Progenitor cell of endocrine pancreas (in vitro differentiated cells): ENCODE measurements around the gene ALPK1. TPM values are rescaled to one million over a fixed set of nuclear protein-coding genes. Genes with fewer than 3 reads are reported as not detected.

Source experiments
- DNase-seq: peaks from one replicate; pipeline ENCODE4 v3.0.0; 2021; ENCODE audit warnings: low spot score; ENCODE audit not compliant: unreplicated experiment
- H3K27ac Mint-ChIP-seq: 2 replicates; pipeline ENCODE4 v1.8.0; 2021; ENCODE audit warnings: mild to moderate bottlenecking, moderate library complexity, mixed read lengths
- H3K27me3 Mint-ChIP-seq: 2 replicates; pipeline ENCODE4 v1.8.0; 2021; ENCODE audit warnings: mixed read lengths
- H3K36me3 Mint-ChIP-seq: 2 replicates; pipeline ENCODE4 v1.8.0; 2022; ENCODE audit warnings: mixed read lengths; ENCODE audit not compliant: insufficient read depth
- H3K4me1 Mint-ChIP-seq: 2 replicates; pipeline ENCODE4 v1.8.0; 2021; ENCODE audit warnings: low read depth, mixed read lengths
- H3K4me3 Mint-ChIP-seq: 2 replicates; pipeline ENCODE4 v1.8.0; 2021; ENCODE audit warnings: low read depth, mild to moderate bottlenecking, moderate library complexity, mixed read lengths
- H3K9me3 Mint-ChIP-seq: 2 replicates; pipeline ENCODE4 v1.8.0; 2021; ENCODE audit warnings: low read depth, mixed read lengths
- total RNA-seq: library from RNA; stranded (reverse); gene quantifications from 2 replicates; pipeline ENCODE4 v1.2.1, GENCODE V29; 2021
- TF ChIP-seq, protein P1 (sequence below): fragments of 200-600 bp; sonication (generic); IDR thresholded peaks from one replicate; pipeline ENCODE4 v1.5.0; 2021; ENCODE audit warnings: antibody characterized with exemption, mild to moderate bottlenecking; ENCODE audit not compliant: unreplicated experiment

ALPK1 gene
- total RNA-seq, 1 donor from 2014 or later = 1.4 TPM

DNA sequence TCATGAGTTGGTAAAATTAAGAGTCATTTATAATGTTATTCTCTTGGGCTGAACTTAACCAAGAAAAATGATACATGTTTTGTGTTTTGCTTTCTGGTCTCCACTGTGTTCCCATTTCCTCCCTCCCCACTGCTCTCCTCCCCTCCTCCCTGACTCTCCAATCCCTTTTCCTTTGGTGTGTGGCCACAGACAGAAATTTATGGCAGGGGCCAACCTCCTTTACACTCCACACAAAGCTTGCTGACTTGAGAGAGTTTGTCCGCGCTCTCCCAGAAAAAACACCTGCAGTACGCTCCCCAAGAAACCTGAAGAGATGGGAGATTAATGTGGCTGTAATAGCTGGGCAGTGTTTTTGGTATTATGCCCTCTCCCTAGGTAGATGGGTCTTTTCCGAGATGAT lies 88.9 kb downstream of the ALPK1 start:
- Mint-ChIP-seq H3K27me3 (peaks cover 8% of the 10 kb centered on the region), H3K9me3 (no peaks in the 10 kb centered on the region), H3K36me3 (no peaks in the 10 kb centered on the region), H3K27ac (no peak overlapping the region), H3K4me3 (no peak overlapping the region), H3K4me1 (peaks cover 1% of the 10 kb centered on the region)
- TF ChIP-seq, protein P1, sequence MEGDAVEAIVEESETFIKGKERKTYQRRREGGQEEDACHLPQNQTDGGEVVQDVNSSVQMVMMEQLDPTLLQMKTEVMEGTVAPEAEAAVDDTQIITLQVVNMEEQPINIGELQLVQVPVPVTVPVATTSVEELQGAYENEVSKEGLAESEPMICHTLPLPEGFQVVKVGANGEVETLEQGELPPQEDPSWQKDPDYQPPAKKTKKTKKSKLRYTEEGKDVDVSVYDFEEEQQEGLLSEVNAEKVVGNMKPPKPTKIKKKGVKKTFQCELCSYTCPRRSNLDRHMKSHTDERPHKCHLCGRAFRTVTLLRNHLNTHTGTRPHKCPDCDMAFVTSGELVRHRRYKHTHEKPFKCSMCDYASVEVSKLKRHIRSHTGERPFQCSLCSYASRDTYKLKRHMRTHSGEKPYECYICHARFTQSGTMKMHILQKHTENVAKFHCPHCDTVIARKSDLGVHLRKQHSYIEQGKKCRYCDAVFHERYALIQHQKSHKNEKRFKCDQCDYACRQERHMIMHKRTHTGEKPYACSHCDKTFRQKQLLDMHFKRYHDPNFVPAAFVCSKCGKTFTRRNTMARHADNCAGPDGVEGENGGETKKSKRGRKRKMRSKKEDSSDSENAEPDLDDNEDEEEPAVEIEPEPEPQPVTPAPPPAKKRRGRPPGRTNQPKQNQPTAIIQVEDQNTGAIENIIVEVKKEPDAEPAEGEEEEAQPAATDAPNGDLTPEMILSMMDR = no peak
- no peak for DNase-seq

DNA sequence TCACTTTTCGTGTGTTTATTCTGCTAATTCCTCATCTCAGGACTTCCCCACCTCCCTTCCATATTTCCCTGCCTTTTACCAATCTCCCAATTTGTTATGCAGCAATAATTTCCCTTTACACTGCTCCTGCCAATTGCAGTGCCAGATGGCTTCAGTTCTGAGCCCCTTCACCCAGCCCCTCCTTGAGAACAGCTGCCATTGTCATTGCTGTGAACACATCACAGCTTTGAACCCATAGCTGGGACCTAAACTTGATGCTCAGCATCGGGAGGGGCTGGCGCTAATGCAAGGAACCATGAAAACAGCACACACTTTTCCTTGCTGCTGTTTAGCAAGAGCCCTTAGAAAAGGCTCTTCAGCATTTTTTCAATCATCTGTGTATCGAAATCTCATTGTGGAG lies 104.9 kb downstream of the ALPK1 start:
- no peak overlapping the region for H3K27ac Mint-ChIP-seq

DNA sequence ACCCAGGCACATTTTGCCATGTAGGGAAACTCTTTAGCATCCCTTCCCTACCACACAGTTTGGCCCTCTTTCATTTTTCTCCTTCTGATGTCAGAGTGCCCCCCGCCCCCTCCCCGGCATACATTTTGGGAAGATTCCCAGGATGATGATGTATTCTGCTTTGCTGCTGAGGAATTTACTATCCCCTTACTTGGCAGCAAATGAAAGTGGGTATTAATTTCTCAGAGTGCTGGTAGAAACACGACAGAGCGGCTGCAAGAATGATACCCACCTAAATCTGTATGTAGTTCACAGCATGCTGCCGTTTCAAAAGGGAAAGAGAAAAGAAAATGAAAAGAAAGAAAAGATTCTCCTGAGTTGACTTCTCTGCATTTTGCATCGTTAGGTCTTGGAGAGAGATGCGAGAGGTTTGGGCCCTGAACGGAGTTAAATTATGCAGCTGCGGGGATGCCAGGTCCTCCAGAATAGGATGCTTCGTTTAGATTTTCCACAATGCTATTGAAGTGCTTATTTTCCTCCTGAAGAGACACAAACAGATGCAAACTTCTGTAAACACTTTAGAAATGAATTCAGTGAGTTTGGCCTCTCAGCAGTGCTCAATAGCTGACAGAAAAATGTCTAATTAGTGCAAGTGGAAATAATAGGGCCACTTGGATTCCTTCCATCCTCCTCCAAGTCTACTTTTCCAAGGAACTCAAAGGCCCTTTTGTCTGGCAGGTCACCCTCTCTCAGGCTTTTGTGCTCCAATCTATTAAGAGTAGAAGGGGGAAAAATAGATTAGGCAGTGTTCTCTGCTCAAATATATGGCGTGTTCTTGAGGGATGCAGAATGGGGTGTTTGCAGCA lies 106.2 kb downstream of the ALPK1 start:
- Mint-ChIP-seq H3K9me3 (no peaks in the 10 kb centered on the region), H3K27me3 (peaks cover 20% of the 10 kb centered on the region), H3K27ac (no peak overlapping the region), H3K4me1 (no peaks in the 10 kb centered on the region), H3K36me3 (no peaks in the 10 kb centered on the region), H3K4me3 (no peak overlapping the region)
- DNase-seq = no peak
- TF ChIP-seq, protein P1 = no peak

More for the DNA sequence above, 104.9 kb downstream of the ALPK1 start:
- TF ChIP-seq, protein P1 = no peak
- no peak for DNase-seq
- Mint-ChIP-seq H3K4me1 (no peaks in the 10 kb centered on the region), H3K9me3 (no peaks in the 10 kb centered on the region), H3K36me3 (no peaks in the 10 kb centered on the region), H3K4me3 (no peak overlapping the region), H3K27me3 (peaks cover 20% of the 10 kb centered on the region)

DNA sequence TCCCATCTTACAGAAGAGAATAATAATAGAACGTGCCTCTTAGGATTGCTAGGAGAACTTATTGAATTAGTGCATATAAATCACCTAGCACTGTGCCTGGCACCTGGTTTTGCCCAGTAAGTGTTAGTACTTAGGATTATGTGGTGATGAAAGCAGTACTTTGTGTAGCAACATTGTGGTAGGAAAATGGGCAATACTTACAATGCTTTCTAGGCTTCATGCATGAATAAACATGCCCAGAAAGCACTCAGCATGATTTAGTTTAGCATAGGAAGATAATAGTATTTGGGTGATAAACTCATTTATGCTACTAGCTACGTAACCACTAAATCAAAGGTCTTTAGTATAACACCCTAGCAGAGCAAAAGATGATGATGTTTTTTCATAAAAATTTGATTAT lies 113.2 kb downstream of the ALPK1 start:
- Mint-ChIP-seq H3K27ac (no peak overlapping the region), H3K27me3 (peaks cover 13% of the 10 kb centered on the region), H3K4me1 (no peaks in the 10 kb centered on the region), H3K9me3 (no peaks in the 10 kb centered on the region), H3K4me3 (no peak overlapping the region), H3K36me3 (no peaks in the 10 kb centered on the region)
- TF ChIP-seq, protein P1 = no peak
- DNase-seq = no peak

DNA sequence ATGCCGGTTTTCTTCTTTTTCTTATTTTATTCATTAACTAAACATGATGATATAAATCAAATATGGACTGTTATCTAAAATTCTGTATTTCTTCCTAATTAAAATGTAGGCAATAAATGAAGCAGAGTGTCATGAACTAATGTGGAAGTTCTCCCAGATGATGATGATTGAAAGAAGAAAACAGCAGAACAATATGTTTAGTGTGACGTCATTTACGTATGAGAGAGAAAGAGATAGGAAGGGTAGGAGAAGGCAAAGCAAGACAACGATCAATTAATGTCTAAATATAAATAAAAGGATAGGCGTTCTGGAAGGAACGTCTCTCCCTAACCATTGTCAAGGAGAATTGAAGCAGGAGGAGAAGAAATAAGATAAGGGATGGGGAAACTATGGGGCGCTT lies 113.6 kb downstream of the ALPK1 start:
- Mint-ChIP-seq H3K27me3 (peaks cover 13% of the 10 kb centered on the region), H3K4me1 (no peaks in the 10 kb centered on the region), H3K9me3 (no peaks in the 10 kb centered on the region), H3K36me3 (no peaks in the 10 kb centered on the region), H3K27ac (no peak overlapping the region), H3K4me3 (no peak overlapping the region)
- TF ChIP-seq, protein P1 = no peak
- DNase-seq = no peak
